GM23248 (cell line): Measurements from ENCODE around the gene EIF3B.
"Not testable (repeated sequence)": the region's sequence is repeated elsewhere in the genome, so short reads cannot be mapped to it uniquely, and the experiment has no call there.

Experiments
- EZH2 ChIP-seq: fragments of 200-600 bp; sonication (generic); IDR thresholded peaks from 2 replicates; pipeline ENCODE4 v1.6.1; 2018; ENCODE audit warnings: antibody characterized with exemption, mild to moderate bottlenecking; ENCODE audit not compliant: insufficient read depth, poor library complexity, severe bottlenecking
- EZH2phosphoT487 ChIP-seq: fragments of 200-600 bp; sonication (generic); IDR thresholded peaks from 2 replicates; pipeline ENCODE4 v1.6.1; 2018; ENCODE audit warnings: antibody characterized with exemption, moderate library complexity, mild to moderate bottlenecking, low read depth; ENCODE audit not compliant: insufficient read depth

- not testable (repeated sequence) for TF ChIP-seq EZH2phosphoT487, EZH2
Measured at GRCh38 chr7:2417178-2417577, 62.6 kb downstream of the EIF3B start.
